Measurements from ENCODE around the gene SLC30A9. TPM values are rescaled to one million over a fixed set of nuclear protein-coding genes. Genes with fewer than 3 reads are reported as not detected.

The SLC30A9 gene
- polyA plus RNA-seq, 1 experiment, result 37.9 TPM

DNA sequence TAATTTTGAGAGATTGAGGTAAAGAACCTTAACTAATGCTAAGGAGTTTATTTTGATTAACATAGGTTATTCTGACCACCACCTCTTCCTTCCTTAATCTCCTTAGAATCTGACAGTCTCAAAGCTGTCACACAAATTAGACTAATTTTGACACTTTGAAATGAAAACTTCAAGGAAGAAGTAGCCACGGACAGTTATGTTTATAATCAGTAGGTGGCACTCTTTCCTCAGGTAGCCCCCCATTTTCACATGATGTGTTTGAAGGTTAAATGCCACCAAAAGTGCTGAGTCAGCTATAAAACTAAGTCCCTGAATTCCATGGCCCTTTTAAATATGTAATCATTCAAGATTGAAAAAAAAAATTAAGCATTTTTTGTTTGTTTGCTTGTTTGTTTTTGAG lies 32.7 kb upstream of the SLC30A9 start:
- ChIA-PET POLR2A (no interaction called here), CTCF (interaction anchor here (0.7 to 1.5 kb wide), 3 partner anchors 13 to 325 kb away, joined by 3 to 6 read pairs (median 3); no protein-coding TSS in a partner anchor)
- Histone ChIP-seq H3K27me3 (ENCODE audit: control insufficient read depth, insufficient read depth, low read length) (no peaks in the 10 kb centered on the region), H3K4me3 (ENCODE audit: low read depth, low read length) (no peak overlapping the region), H3K36me3 (ENCODE audit: control insufficient read depth, insufficient read depth, low read length) (no peaks in the 10 kb centered on the region; the same call in 1 of the 2 replicates)
- TF ChIP-seq, protein P1, sequence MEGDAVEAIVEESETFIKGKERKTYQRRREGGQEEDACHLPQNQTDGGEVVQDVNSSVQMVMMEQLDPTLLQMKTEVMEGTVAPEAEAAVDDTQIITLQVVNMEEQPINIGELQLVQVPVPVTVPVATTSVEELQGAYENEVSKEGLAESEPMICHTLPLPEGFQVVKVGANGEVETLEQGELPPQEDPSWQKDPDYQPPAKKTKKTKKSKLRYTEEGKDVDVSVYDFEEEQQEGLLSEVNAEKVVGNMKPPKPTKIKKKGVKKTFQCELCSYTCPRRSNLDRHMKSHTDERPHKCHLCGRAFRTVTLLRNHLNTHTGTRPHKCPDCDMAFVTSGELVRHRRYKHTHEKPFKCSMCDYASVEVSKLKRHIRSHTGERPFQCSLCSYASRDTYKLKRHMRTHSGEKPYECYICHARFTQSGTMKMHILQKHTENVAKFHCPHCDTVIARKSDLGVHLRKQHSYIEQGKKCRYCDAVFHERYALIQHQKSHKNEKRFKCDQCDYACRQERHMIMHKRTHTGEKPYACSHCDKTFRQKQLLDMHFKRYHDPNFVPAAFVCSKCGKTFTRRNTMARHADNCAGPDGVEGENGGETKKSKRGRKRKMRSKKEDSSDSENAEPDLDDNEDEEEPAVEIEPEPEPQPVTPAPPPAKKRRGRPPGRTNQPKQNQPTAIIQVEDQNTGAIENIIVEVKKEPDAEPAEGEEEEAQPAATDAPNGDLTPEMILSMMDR (IDR thresholded peaks at IDR 0.05; ENCODE audit: insufficient read depth, low read depth, low read length), result peak; percentile 20; the same call in 1 of the 2 replicates
- no peak for DNase-seq (ENCODE audit: low read depth)

- no peak overlapping the region for H3K4me3 ChIP-seq (ENCODE audit: low read depth, low read length)
- CTCF ChIA-PET, result interaction anchor here (0.6 to 1.5 kb wide), 2 partner anchors 13 to 80 kb away, joined by 4 to 6 read pairs; no protein-coding TSS in a partner anchor
Measured at GRCh38 chr4:41963105-41963504, 27.2 kb upstream of the SLC30A9 start.

GRCh38 chr4:41964401-41964800 lies 25.9 kb upstream of the SLC30A9 start:
- DNase-seq (ENCODE audit: low read depth), result no peak
- Histone ChIP-seq H3K4me3 (ENCODE audit: low read depth, low read length) (no peak overlapping the region), H3K27me3 (ENCODE audit: control insufficient read depth, insufficient read depth, low read length) (no peaks in the 10 kb centered on the region), H3K36me3 (ENCODE audit: control insufficient read depth, insufficient read depth, low read length) (no peaks in the 10 kb centered on the region)
- POLR2A ChIA-PET, result no interaction called here
- TF ChIP-seq, protein P1 (IDR thresholded peaks at IDR 0.05; ENCODE audit: insufficient read depth, low read depth, low read length), result no peak
- CTCF ChIA-PET, result interaction anchor here (1.0 to 1.5 kb wide), 2 partner anchors 9 to 11 kb away, joined by 3 to 6 read pairs; no protein-coding TSS in a partner anchor

More at GRCh38 chr4:41963105-41963504, 27.2 kb upstream of the SLC30A9 start:
- POLR2A ChIA-PET, result no interaction called here
- Histone ChIP-seq H3K27me3 (ENCODE audit: control insufficient read depth, insufficient read depth, low read length) (no peaks in the 10 kb centered on the region), H3K36me3 (ENCODE audit: control insufficient read depth, insufficient read depth, low read length) (no peaks in the 10 kb centered on the region)
- no peak for DNase-seq (ENCODE audit: low read depth)
- TF ChIP-seq, protein P1 (IDR thresholded peaks at IDR 0.05; ENCODE audit: insufficient read depth, low read depth, low read length), result peak; percentile 45

DNA sequence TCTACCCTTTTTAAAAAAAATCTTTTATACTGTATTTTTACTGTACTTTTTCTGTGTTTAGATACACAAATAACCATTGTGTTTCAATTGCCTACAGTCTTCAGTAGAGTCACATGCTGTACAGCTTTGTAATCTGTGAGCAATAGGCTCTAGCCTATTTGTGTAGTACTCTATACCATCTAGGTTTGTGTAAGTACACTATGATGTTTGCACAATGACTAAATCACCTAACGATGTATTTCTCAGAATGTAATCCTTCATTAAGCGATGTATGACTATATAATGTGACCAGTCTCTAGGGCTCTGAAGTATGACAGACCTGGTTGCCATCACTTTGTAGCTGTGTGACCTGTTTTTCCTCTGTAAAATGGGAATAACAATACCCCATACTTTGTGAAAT lies 22.9 kb upstream of the SLC30A9 start:
- ChIA-PET POLR2A (no interaction called here), CTCF (interaction anchor here (1.4 kb wide), 1 partner anchor 9 kb away, joined by 4 read pairs; no protein-coding TSS in a partner anchor)
- TF ChIP-seq, protein P1 (IDR thresholded peaks at IDR 0.05; ENCODE audit: insufficient read depth, low read depth, low read length), result no peak

GRCh38 chr4:41969671-41970070 lies 20.7 kb upstream of the SLC30A9 start:
- ChIA-PET CTCF (no interaction called here), POLR2A (no interaction called here)
- H3K27me3 ChIP-seq (ENCODE audit: control insufficient read depth, insufficient read depth, low read length), result no peaks in the 10 kb centered on the region
- DNase-seq (ENCODE audit: low read depth), result no peak
- H3K4me3 ChIP-seq (ENCODE audit: low read depth, low read length), result no peak overlapping the region
- TF ChIP-seq, protein P1 (IDR thresholded peaks at IDR 0.05; ENCODE audit: insufficient read depth, low read depth, low read length), result no peak
- H3K36me3 ChIP-seq (ENCODE audit: control insufficient read depth, insufficient read depth, low read length), result no peaks in the 10 kb centered on the region

More for the DNA sequence above, 22.9 kb upstream of the SLC30A9 start:
- DNase-seq (ENCODE audit: low read depth), result no peak
- H3K27me3 ChIP-seq (ENCODE audit: control insufficient read depth, insufficient read depth, low read length), result no peaks in the 10 kb centered on the region
- no peak overlapping the region for H3K4me3 ChIP-seq (ENCODE audit: low read depth, low read length)
- no peaks in the 10 kb centered on the region for H3K36me3 ChIP-seq (ENCODE audit: control insufficient read depth, insufficient read depth, low read length)

Measured in BJ (cell line).